OCI-LY1 (cell line): Measurements from ENCODE around the gene SPI1.

Experiments used
- H2AFZ ChIP-seq: fragments of 200-600 bp; sonication (generic), shearing (Covaris generic); 2 replicates; pipeline ENCODE4 v1.6.0; 2014; ENCODE audit warnings: antibody characterized with exemption, mild to moderate bottlenecking, low read length
- H3F3A ChIP-seq: fragments of 200-600 bp; sonication (generic), shearing (Covaris generic); 2 replicates; pipeline ENCODE4 v1.6.0; 2014; ENCODE audit warnings: mild to moderate bottlenecking, antibody characterized with exemption, low read length, moderate library complexity; ENCODE audit not compliant: insufficient read depth
- H3K27ac ChIP-seq: fragments of 200-600 bp; sonication (generic); 2 replicates; pipeline ENCODE4 v1.5.1; 2014; ENCODE audit warnings: low read length, mixed run types, mild to moderate bottlenecking, low read depth; ENCODE audit not compliant: poor library complexity, severe bottlenecking
- H3K27me3 ChIP-seq: fragments of 200-600 bp; sonication (generic); 2 replicates; pipeline ENCODE4 v1.6.0; 2014; ENCODE audit warnings: antibody characterized with exemption, mild to moderate bottlenecking, low read length, moderate library complexity; ENCODE audit not compliant: insufficient read depth
- H3K36me3 ChIP-seq: fragments of 200-600 bp; sonication (generic); 2 replicates; pipeline ENCODE4 v1.6.1; 2014; ENCODE audit warnings: mild to moderate bottlenecking, antibody characterized with exemption, low read length, moderate library complexity, mixed read lengths; ENCODE audit not compliant: insufficient read depth
- H3K4me1 ChIP-seq: fragments of 200-600 bp; sonication (generic); 2 replicates; pipeline ENCODE4 v1.5.1; 2014; ENCODE audit warnings: mild to moderate bottlenecking, low read length, moderate library complexity; ENCODE audit not compliant: insufficient read depth, severe bottlenecking
- H3K4me2 ChIP-seq: fragments of 200-600 bp; sonication (generic), shearing (Covaris generic); 2 replicates; pipeline ENCODE4 v1.6.1; 2014; ENCODE audit warnings: low read length
- H3K4me3 ChIP-seq: fragments of 200-600 bp; sonication (generic); 2 replicates; pipeline ENCODE4 v1.5.1; 2014; ENCODE audit warnings: low read length, low read depth, mild to moderate bottlenecking, mixed read lengths; ENCODE audit not compliant: poor library complexity, severe bottlenecking
- H3K79me2 ChIP-seq: fragments of 200-600 bp; shearing (Covaris generic); 2 replicates; pipeline ENCODE4 v1.6.1; 2016; ENCODE audit warnings: mixed run types, low read length, mixed read lengths; ENCODE audit not compliant: insufficient read depth
- H3K9ac ChIP-seq: fragments of 200-600 bp; sonication (generic), shearing (Covaris generic); 2 replicates; pipeline ENCODE4 v1.6.1; 2014; ENCODE audit warnings: mild to moderate bottlenecking, low read length, mixed read lengths
- H3K9me2 ChIP-seq: fragments of 200-600 bp; sonication (generic), shearing (Covaris generic); 2 replicates; pipeline ENCODE4 v1.6.1; 2014; ENCODE audit warnings: low read depth, mild to moderate bottlenecking, low read length, mixed read lengths
- H3K9me3 ChIP-seq: fragments of 200-600 bp; shearing (Covaris generic); 2 replicates; pipeline ENCODE4 v1.6.1; 2014; ENCODE audit warnings: low read length, mixed read lengths
- H4K20me1 ChIP-seq: fragments of 200-600 bp; sonication (generic), shearing (Covaris generic); 2 replicates; pipeline ENCODE4 v1.6.0; 2016; ENCODE audit warnings: mild to moderate bottlenecking, low read length; ENCODE audit not compliant: insufficient read depth
- EZH2 ChIP-seq: fragments of 200-600 bp; sonication (generic), shearing (Covaris generic); IDR thresholded peaks from 2 replicates; pipeline ENCODE4 v1.8.0; 2017; ENCODE audit warnings: borderline replicate concordance, mixed run types, mild to moderate bottlenecking, antibody characterized with exemption, low read length, moderate library complexity, mixed read lengths
- TF ChIP-seq, protein P1 (sequence below): fragments of 200-600 bp; sonication (generic), shearing (Covaris generic); IDR thresholded peaks from 2 replicates; pipeline ENCODE4 v1.5.1; 2017; ENCODE audit warnings: mild to moderate bottlenecking, antibody characterized with exemption, low read length, moderate library complexity, mixed read lengths

SPI1 gene

DNA sequence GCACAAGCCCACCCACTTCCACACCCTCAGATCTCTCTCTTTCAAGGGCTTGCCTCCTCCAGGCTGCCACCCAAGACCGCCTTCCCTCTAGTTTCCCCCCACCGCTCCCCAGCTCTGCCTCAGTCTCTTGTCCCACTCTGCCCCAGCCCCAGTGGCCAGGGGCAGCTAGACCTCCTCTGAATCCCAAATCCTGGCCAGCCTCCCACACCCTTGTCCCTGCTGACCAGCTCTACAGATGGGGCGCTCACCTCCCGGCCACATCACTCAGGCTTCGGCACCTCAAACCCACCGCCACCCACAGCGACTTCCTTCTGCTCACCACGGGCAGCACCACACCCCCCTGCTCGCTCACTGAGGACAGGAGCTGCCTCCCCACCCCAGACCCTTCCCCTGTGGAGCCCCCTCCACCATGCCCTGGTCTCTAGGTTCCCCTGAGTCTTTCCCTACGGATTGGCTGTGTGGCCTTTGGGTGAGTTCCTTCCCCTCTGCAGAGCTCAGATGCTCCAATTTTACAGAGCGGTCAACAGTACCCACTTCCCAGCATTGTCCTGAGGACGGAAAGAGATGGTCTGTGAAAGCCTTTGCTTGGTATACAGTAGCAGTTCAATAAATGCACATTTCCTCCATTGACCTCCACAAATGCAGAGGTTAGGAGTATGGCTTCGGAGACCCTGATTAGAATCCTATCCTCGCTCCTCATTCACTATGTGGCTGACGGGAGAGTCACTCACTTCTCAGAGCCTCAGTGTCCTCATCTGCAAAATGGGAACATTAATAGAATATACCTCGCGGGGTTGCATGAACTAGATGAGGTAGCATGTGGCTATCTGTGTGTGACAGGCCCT lies 11.5 kb upstream of the SPI1 start:
- no peak overlapping the region for H3K27ac ChIP-seq
- H3K4me2 ChIP-seq, result no peak overlapping the region
- no peaks in the 10 kb centered on the region for H3K9me3 ChIP-seq
- H3K79me2 ChIP-seq, result no peaks in the 10 kb centered on the region
- H3K4me1 ChIP-seq, result peaks cover 22% of the 10 kb centered on the region
- H3K9ac ChIP-seq, result no peak overlapping the region
- no peaks in the 10 kb centered on the region for H3F3A ChIP-seq
- no peaks in the 10 kb centered on the region for H3K27me3 ChIP-seq
- no peaks in the 10 kb centered on the region for H4K20me1 ChIP-seq
- H3K9me2 ChIP-seq, result no peaks in the 10 kb centered on the region
- H2AFZ ChIP-seq, result no peak overlapping the region
- no peak for TF ChIP-seq EZH2
- TF ChIP-seq, protein P1, sequence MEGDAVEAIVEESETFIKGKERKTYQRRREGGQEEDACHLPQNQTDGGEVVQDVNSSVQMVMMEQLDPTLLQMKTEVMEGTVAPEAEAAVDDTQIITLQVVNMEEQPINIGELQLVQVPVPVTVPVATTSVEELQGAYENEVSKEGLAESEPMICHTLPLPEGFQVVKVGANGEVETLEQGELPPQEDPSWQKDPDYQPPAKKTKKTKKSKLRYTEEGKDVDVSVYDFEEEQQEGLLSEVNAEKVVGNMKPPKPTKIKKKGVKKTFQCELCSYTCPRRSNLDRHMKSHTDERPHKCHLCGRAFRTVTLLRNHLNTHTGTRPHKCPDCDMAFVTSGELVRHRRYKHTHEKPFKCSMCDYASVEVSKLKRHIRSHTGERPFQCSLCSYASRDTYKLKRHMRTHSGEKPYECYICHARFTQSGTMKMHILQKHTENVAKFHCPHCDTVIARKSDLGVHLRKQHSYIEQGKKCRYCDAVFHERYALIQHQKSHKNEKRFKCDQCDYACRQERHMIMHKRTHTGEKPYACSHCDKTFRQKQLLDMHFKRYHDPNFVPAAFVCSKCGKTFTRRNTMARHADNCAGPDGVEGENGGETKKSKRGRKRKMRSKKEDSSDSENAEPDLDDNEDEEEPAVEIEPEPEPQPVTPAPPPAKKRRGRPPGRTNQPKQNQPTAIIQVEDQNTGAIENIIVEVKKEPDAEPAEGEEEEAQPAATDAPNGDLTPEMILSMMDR, result no peak
- H3K4me3 ChIP-seq, result no peak overlapping the region
- H3K36me3 ChIP-seq, result no peaks in the 10 kb centered on the region

DNA sequence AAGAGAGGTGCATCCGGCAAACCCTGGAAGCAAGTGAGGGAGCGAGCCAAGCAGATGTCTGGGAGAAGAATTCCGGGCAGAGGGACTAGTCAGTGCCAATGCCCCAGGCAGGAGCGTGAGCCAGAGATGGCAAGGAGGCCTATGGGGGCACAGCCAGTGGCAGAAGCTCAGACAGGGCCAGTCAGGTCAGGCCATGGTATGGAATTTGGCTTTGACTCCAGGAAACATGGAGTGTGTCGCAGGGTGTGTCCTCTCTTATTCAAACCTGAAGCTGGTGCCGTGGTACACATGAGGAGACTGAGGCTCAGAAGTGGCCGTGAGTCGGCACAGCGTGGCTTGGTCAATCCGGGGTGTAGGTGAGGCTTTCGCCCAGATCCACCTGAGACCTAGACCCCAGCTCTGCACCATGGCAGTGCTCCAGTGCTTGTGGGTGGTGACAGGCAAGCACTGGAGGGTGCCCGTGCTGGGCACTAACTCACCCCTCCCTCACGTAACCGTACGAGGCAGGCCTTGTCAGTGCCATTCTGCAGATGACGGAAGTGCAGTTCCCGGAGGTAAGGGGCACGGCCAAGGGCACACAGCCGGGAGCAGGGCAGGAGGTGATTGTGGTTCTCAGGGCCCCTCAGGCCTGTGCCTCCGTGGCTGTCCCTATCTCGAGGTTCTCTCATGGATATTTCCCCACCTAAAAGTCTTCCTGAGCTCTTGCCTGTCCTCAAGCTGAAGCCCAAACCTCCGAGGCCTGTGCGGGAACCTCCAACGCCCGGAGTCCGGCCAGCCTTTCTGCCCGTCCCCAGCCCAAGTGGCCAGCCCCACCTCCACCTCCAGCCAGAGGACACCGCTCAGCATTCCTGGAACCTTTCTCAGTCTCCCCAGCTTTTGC lies 10.6 kb upstream of the SPI1 start:
- H3K27me3 ChIP-seq, result no peaks in the 10 kb centered on the region
- no peak for TF ChIP-seq EZH2
- TF ChIP-seq, protein P1, result no peak

DNA sequence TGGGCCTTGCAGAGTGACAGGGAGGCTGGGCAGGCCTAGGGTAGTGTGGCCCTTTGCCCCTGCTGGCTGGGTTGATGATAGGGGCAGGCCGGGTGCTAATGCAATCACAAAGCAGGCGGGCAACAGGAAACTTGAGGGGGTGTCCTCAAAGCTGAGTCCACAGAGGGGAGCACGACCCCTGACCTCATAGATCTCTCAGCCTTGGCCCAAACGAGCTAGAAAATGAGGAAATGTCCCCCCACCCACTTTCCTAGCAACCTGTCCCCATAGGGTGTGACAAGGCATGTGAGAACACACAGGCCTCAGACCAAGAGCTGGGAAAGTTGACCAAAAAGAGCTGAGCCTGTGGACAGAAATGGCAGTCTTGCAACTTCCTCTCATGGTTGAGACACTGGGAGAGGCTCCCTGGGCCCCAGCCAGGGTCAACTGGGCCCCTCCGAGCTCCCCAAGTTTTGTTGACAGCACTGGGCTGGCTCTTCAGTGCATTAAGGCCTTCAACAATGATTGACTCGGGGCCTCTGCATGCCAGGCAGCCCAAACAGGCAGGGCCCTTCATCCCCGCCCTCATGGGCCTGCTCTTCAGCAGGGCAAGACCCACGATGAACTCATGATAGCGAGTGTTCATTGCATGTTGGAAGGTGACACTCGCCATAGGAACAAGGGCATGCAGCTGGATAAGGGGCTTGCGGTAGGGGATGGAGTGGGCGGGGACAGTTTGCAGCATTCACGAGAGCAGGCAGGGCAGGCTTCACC lies 9.8 kb upstream of the SPI1 start:
- H4K20me1 ChIP-seq, result no peaks in the 10 kb centered on the region
- no peaks in the 10 kb centered on the region for H3K9me3 ChIP-seq
- no peaks in the 10 kb centered on the region for H3K79me2 ChIP-seq
- H3K4me3 ChIP-seq, result no peak overlapping the region
- H3K4me2 ChIP-seq, result no peak overlapping the region
- no peaks in the 10 kb centered on the region for H3K27me3 ChIP-seq
- H2AFZ ChIP-seq, result no peak overlapping the region
- H3K36me3 ChIP-seq, result no peaks in the 10 kb centered on the region
- peaks cover 5% of the 10 kb centered on the region for H3K4me1 ChIP-seq
- H3K9ac ChIP-seq, result no peak overlapping the region
- TF ChIP-seq, protein P1, result no peak
- TF ChIP-seq EZH2, result no peak
- H3F3A ChIP-seq, result no peaks in the 10 kb centered on the region
- no peak overlapping the region for H3K27ac ChIP-seq
- H3K9me2 ChIP-seq, result no peaks in the 10 kb centered on the region

More for the DNA sequence above, 10.6 kb upstream of the SPI1 start:
- Histone ChIP-seq H3K27ac (no peak overlapping the region), H3K79me2 (no peaks in the 10 kb centered on the region), H3K4me3 (no peak overlapping the region), H2AFZ (no peak overlapping the region), H3K4me2 (no peak overlapping the region), H3K4me1 (peaks cover 14% of the 10 kb centered on the region), H3K9ac (no peak overlapping the region), H3F3A (no peaks in the 10 kb centered on the region), H3K36me3 (no peaks in the 10 kb centered on the region), H4K20me1 (no peaks in the 10 kb centered on the region), H3K9me2 (no peaks in the 10 kb centered on the region), H3K9me3 (no peaks in the 10 kb centered on the region)
